Neural progenitor cell (in vitro differentiated cells): Measurements from ENCODE around the gene NOP58. TPM values are rescaled to one million over a fixed set of nuclear protein-coding genes. Genes with fewer than 3 reads are reported as not detected.

ENCODE experiments used
- DNase-seq: peaks from one replicate; pipeline ENCODE4 v3.0.0-alpha.2; 2016; ENCODE audit warnings: low spot score
- H2AFZ ChIP-seq: fragments of 200-600 bp; sonication (generic); replicated peaks from 2 replicates; pipeline ENCODE4 v1.6.1; 2016; ENCODE audit warnings: antibody characterized with exemption
- H3F3A ChIP-seq: fragments of 200-600 bp; sonication (generic); 2 replicates; pipeline ENCODE4 v1.6.1; 2016; ENCODE audit warnings: antibody characterized with exemption, low read depth
- H3K27ac ChIP-seq: fragments of 200-600 bp; sonication (generic); 2 replicates; pipeline ENCODE4 v1.5.1; 2016; ENCODE audit warnings: mild to moderate bottlenecking
- H3K27me3 ChIP-seq: fragments of 200-600 bp; sonication (generic); 2 replicates; pipeline ENCODE4 v1.6.1; 2016; ENCODE audit warnings: mild to moderate bottlenecking, moderate library complexity
- H3K36me3 ChIP-seq: fragments of 200-600 bp; sonication (generic); 2 replicates; pipeline ENCODE4 v1.5.1; 2016
- H3K4me1 ChIP-seq: fragments of 200-600 bp; sonication (generic); 2 replicates; pipeline ENCODE4 v1.6.1; 2016; ENCODE audit warnings: mixed run types
- H3K4me2 ChIP-seq: fragments of 200-600 bp; sonication (generic); 2 replicates; pipeline ENCODE4 v1.6.1; 2016
- H3K4me3 ChIP-seq: fragments of 200-600 bp; sonication (generic); 2 replicates; pipeline ENCODE4 v1.5.1; 2016
- H3K79me2 ChIP-seq: fragments of 200-600 bp; sonication (generic); 2 replicates; pipeline ENCODE4 v1.6.1; 2016; ENCODE audit warnings: low read depth
- H3K9ac ChIP-seq: fragments of 200-600 bp; sonication (generic); 2 replicates; pipeline ENCODE4 v1.6.1; 2016
- H3K9me3 ChIP-seq: fragments of 200-600 bp; sonication (generic); 2 replicates; pipeline ENCODE4 v1.5.1; 2016; ENCODE audit warnings: low read depth
- H4K20me1 ChIP-seq: fragments of 200-600 bp; sonication (generic); 2 replicates; pipeline ENCODE4 v1.6.1; 2016; ENCODE audit warnings: low read depth
- H3K27ac Mint-ChIP-seq: 3 replicates; pipeline ENCODE4 v1.8.0; 2021; ENCODE audit warnings: mixed read lengths
- H3K27me3 Mint-ChIP-seq: 2 replicates; pipeline ENCODE4 v1.8.0; 2022; ENCODE audit warnings: low read depth, mild to moderate bottlenecking, inconsistent platforms, moderate library complexity, mixed read lengths; ENCODE audit not compliant: insufficient read depth
- H3K36me3 Mint-ChIP-seq: 3 replicates; pipeline ENCODE4 v1.8.0; 2021; ENCODE audit warnings: mixed read lengths
- H3K4me1 Mint-ChIP-seq: 3 replicates; pipeline ENCODE4 v1.8.0; 2021; ENCODE audit warnings: mixed read lengths
- H3K4me3 Mint-ChIP-seq: 3 replicates; pipeline ENCODE4 v1.8.0; 2021; ENCODE audit warnings: mild to moderate bottlenecking, moderate library complexity, mixed read lengths
- H3K9me3 Mint-ChIP-seq: 3 replicates; pipeline ENCODE4 v1.8.0; 2020; ENCODE audit warnings: mixed read lengths
- CTCF ChIP-seq: fragments of 200-600 bp; sonication (generic); IDR thresholded peaks from 2 replicates; pipeline ENCODE4 v1.5.1; 2017; ENCODE audit warnings: antibody characterized with exemption, mild to moderate bottlenecking
- EZH2 ChIP-seq: fragments of 200-600 bp; sonication (generic); IDR thresholded peaks from 2 replicates; pipeline ENCODE4 v1.6.1; 2017; ENCODE audit warnings: antibody characterized with exemption, mild to moderate bottlenecking, moderate library complexity
- EZH2phosphoT487 ChIP-seq: fragments of 200-600 bp; sonication (generic); IDR thresholded peaks from 2 replicates; pipeline ENCODE4 v1.6.1; 2017; ENCODE audit warnings: antibody characterized with exemption
- total RNA-seq: library from RNA; depleted of rRNA; stranded (reverse); fragments of >200 nt; gene quantifications from 2 replicates; pipeline ENCODE4 v1.2.3, GENCODE V29; 2015; ENCODE audit warnings: low replicate concordance

Gene NOP58
- total RNA-seq, 1 donor from 2014 or later: 112 TPM

- no peaks in the 10 kb centered on the region for H3F3A ChIP-seq
- TF ChIP-seq EZH2 (no peak), EZH2phosphoT487 (no peak), CTCF (no peak)
- no peak overlapping the region for H3K27ac ChIP-seq
- Mint-ChIP-seq H3K4me3 (no peak overlapping the region), H3K36me3 (no peaks in the 10 kb centered on the region), H3K9me3 (no peaks in the 10 kb centered on the region), H3K27ac (no peak overlapping the region), H3K4me1 (peaks cover under 1% of the 10 kb centered on the region), H3K27me3 (peaks cover 2% of the 10 kb centered on the region)
- no peak overlapping the region for H3K9ac ChIP-seq
- no peak overlapping the region for H3K4me2 ChIP-seq
- peaks cover under 1% of the 10 kb centered on the region for H3K4me1 ChIP-seq
- no peak overlapping the region for H3K4me3 ChIP-seq
- no peaks in the 10 kb centered on the region for H3K9me3 ChIP-seq
- no peaks in the 10 kb centered on the region for H3K27me3 ChIP-seq
- DNase-seq: no peak
- no peaks in the 10 kb centered on the region for H4K20me1 ChIP-seq
- H3K79me2 ChIP-seq: no peaks in the 10 kb centered on the region
- no peaks in the 10 kb centered on the region for H3K36me3 ChIP-seq
- H2AFZ ChIP-seq: no peak overlapping the region
These were observed 56.9 kb downstream of the NOP58 start for GRCh38 chr2:202322435-202322834.

- H3K9me3 ChIP-seq: no peaks in the 10 kb centered on the region
These were observed 62.3 kb downstream of the NOP58 start for GRCh38 chr2:202327858-202328257.

GRCh38 chr2:202335791-202336467 lies 70.4 kb downstream of the NOP58 start:
- Histone ChIP-seq H2AFZ (no peak overlapping the region), H3K36me3 (no peaks in the 10 kb centered on the region), H3K9me3 (no peaks in the 10 kb centered on the region), H3K9ac (no peak overlapping the region), H3K27me3 (no peaks in the 10 kb centered on the region), H3F3A (no peaks in the 10 kb centered on the region), H3K4me3 (no peak overlapping the region), H4K20me1 (no peaks in the 10 kb centered on the region), H3K4me2 (no peak overlapping the region), H3K27ac (no peak overlapping the region), H3K79me2 (no peaks in the 10 kb centered on the region), H3K4me1 (no peaks in the 10 kb centered on the region)
- no peak for DNase-seq
- Mint-ChIP-seq H3K27ac (no peak overlapping the region), H3K4me1 (no peaks in the 10 kb centered on the region), H3K4me3 (no peak overlapping the region), H3K9me3 (no peaks in the 10 kb centered on the region), H3K27me3 (peaks cover 2% of the 10 kb centered on the region), H3K36me3 (no peaks in the 10 kb centered on the region)
- TF ChIP-seq CTCF (no peak), EZH2phosphoT487 (no peak), EZH2 (no peak)

More at GRCh38 chr2:202327858-202328257, 62.3 kb downstream of the NOP58 start:
- H3K36me3 ChIP-seq: no peaks in the 10 kb centered on the region
- H3K27ac ChIP-seq: peak overlapping the region; percentile 29
- peaks cover 3% of the 10 kb centered on the region for H3K27me3 Mint-ChIP-seq
- H3K36me3 Mint-ChIP-seq: peaks cover 2% of the 10 kb centered on the region
- peaks cover 8% of the 10 kb centered on the region for H3K4me1 ChIP-seq
- DNase-seq: peak; percentile 29
- peak overlapping the region; percentile 27 for H3K9ac ChIP-seq
- TF ChIP-seq EZH2phosphoT487 (no peak), EZH2 (no peak), CTCF (no peak)
- H2AFZ ChIP-seq: peak overlapping the region; percentile 92
- no peaks in the 10 kb centered on the region for H3K9me3 Mint-ChIP-seq
- H3K4me2 ChIP-seq: peak overlapping the region; percentile 38
- no peak overlapping the region for H3K4me3 Mint-ChIP-seq
- no peak overlapping the region for H3K4me3 ChIP-seq
- H3F3A ChIP-seq: no peaks in the 10 kb centered on the region
- no peaks in the 10 kb centered on the region for H3K79me2 ChIP-seq
- no peaks in the 10 kb centered on the region for H3K27me3 ChIP-seq
- peaks cover 9% of the 10 kb centered on the region for H3K4me1 Mint-ChIP-seq
- H3K27ac Mint-ChIP-seq: peak overlapping the region; percentile 92
- H4K20me1 ChIP-seq: no peaks in the 10 kb centered on the region
